Ectodermal cell (in vitro differentiated cells): ENCODE results near the gene GSG1L.
"Not testable (repeated sequence)": the region's sequence is repeated elsewhere in the genome, so short reads cannot be mapped to it uniquely, and the experiment has no call there.

ENCODE experiments used
- H3K27ac ChIP-seq: 2 replicates; pipeline ENCODE4 v1.7.0; 2013; ENCODE audit warnings: mild to moderate bottlenecking, low read depth, low read length; ENCODE audit not compliant: insufficient read depth, poor library complexity, severe bottlenecking
- H3K27me3 ChIP-seq: 2 replicates; pipeline ENCODE4 v1.7.0; 2013; ENCODE audit warnings: mild to moderate bottlenecking, low read length; ENCODE audit not compliant: insufficient read depth, control insufficient read depth, poor library complexity, severe bottlenecking
- H3K36me3 ChIP-seq: one replicate; pipeline ENCODE4 v1.7.0; 2013; ENCODE audit warnings: low read length; ENCODE audit not compliant: control insufficient read depth, insufficient read depth
- H3K4me1 ChIP-seq: one replicate; pipeline ENCODE4 v1.7.0; 2013; ENCODE audit warnings: low read length; ENCODE audit not compliant: control insufficient read depth, insufficient read depth
- H3K4me3 ChIP-seq: 2 replicates; pipeline ENCODE4 v1.7.0; 2013; ENCODE audit warnings: low read depth, low read length, control low read depth; ENCODE audit not compliant: insufficient read depth
- H3K9me3 ChIP-seq: 2 replicates; pipeline ENCODE4 v1.7.0; 2013; ENCODE audit warnings: mild to moderate bottlenecking, low read length, moderate library complexity; ENCODE audit not compliant: control insufficient read depth
- WGBS, 2 experiments: methylation state at CpG; one replicate each; pipeline ENCODE4 v1.1.7; 2013; ENCODE audit warnings: missing lambda C conversion rate in 2 of 2; 5-methylcytosine and 5-hydroxymethylcytosine counted together

GSG1L gene

GRCh38 chr16:27991876-27992275 lies 71.6 kb downstream of the GSG1L start:
- WGBS, 2 experiments: 88 to 90% methylated on average over 9 of the region's 9 CpGs
- no peaks in the 10 kb centered on the region for H3K9me3 ChIP-seq
- no peak overlapping the region for H3K27ac ChIP-seq
- no peak overlapping the region for H3K4me3 ChIP-seq
- no peaks in the 10 kb centered on the region for H3K27me3 ChIP-seq
- H3K4me1 ChIP-seq: no peaks in the 10 kb centered on the region
- no peaks in the 10 kb centered on the region for H3K36me3 ChIP-seq

DNA sequence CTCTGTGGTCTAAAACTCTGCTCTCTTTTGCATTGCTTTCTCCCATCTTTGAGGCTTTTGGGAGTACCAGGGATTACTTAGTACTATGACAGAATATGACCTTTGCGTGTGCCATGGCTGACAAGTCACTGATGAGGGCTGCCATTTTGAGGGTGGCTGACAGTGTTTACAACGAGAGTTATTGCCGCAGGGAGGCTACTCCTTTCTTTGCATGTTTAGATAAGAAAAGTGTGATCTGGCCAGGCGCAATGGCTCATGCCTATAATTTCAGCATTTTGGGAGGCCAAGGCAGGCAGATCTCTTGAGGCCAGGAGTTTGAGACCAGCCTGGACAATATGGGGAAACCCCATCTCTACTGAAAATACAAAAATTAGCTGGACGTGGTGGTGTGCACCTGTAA lies 77.5 kb downstream of the GSG1L start:
- Histone ChIP-seq H3K27ac (no peak overlapping the region), H3K4me1 (no peaks in the 10 kb centered on the region), H3K4me3 (no peak overlapping the region), H3K9me3 (no peaks in the 10 kb centered on the region), H3K27me3 (no peaks in the 10 kb centered on the region), H3K36me3 (no peaks in the 10 kb centered on the region)
- 93 to 94% methylated on average over 5 of the region's 5 CpGs for WGBS, 2 experiments

GRCh38 chr16:27984121-27984520 lies 79.4 kb downstream of the GSG1L start:
- 90 to 94% methylated on average over 7 of the region's 7 CpGs for WGBS, 2 experiments
- Histone ChIP-seq H3K27ac (no peak overlapping the region), H3K27me3 (no peaks in the 10 kb centered on the region)

DNA sequence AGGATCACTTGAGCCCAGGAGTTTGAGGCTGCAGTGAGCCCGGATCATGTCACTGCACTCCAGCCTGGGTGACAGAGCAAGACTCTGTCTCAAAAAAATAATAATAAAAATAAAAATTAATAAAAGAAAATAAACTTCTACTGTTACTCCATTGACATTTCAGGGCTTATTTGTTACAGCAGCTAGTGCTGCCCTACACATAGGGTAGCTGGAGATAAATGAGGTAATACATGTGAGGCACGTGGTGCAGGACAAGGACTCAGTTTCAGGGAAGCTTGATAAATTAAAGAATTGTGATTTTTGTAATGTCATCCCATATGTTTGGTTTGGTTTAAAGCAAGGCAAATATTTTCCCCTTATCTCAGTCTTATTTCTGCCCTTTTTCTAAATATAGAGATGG lies 80.3 kb downstream of the GSG1L start:
- no peaks in the 10 kb centered on the region for H3K9me3 ChIP-seq
- H3K4me1 ChIP-seq: no peaks in the 10 kb centered on the region
- 85 to 87% methylated on average over 1 of the region's 2 CpGs for WGBS, 2 experiments
- no peak overlapping the region for H3K27ac ChIP-seq
- H3K27me3 ChIP-seq: no peaks in the 10 kb centered on the region
- H3K36me3 ChIP-seq: no peaks in the 10 kb centered on the region
- H3K4me3 ChIP-seq: no peak overlapping the region

More at GRCh38 chr16:27984121-27984520, 79.4 kb downstream of the GSG1L start:
- Histone ChIP-seq H3K4me3 (no peak overlapping the region), H3K4me1 (no peaks in the 10 kb centered on the region), H3K9me3 (no peaks in the 10 kb centered on the region), H3K36me3 (no peaks in the 10 kb centered on the region)

DNA sequence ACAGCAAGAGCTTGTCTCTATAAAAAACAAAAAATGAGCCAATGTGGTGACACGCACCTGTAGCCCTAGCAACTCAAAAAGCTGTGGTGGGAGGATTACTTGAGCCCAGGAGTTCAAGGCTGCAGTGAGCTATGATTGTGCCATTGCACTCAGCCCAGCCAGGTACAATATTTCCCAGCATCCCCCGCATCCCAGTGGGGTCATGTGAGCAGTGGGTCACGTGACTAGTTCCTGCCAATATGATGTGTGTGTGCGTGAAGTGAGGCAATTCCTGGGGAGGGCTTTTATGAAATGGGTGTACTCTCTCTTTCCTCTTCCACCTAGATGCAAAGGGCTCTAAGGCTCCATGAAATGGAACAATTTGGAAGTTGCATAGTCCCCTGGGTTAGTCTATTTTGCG lies 81.3 kb downstream of the GSG1L start:
- H3K27ac ChIP-seq: no peak overlapping the region
- H3K4me1 ChIP-seq: no peaks in the 10 kb centered on the region
- no peaks in the 10 kb centered on the region for H3K36me3 ChIP-seq
- no peaks in the 10 kb centered on the region for H3K27me3 ChIP-seq
- H3K4me3 ChIP-seq: no peak overlapping the region
- no peaks in the 10 kb centered on the region for H3K9me3 ChIP-seq
- WGBS, 2 experiments: 91 to 94% methylated on average over 5 of the region's 5 CpGs

- Histone ChIP-seq H3K4me3 (no peak overlapping the region), H3K9me3 (no peaks in the 10 kb centered on the region), H3K27ac (no peak overlapping the region), H3K4me1 (no peaks in the 10 kb centered on the region), H3K27me3 (no peaks in the 10 kb centered on the region), H3K36me3 (no peaks in the 10 kb centered on the region)
- 82 to 84% methylated on average over 9 of the region's 9 CpGs for WGBS, 2 experiments
These were observed 82.4 kb downstream of the GSG1L start for GRCh38 chr16:27980919-27981700.

DNA sequence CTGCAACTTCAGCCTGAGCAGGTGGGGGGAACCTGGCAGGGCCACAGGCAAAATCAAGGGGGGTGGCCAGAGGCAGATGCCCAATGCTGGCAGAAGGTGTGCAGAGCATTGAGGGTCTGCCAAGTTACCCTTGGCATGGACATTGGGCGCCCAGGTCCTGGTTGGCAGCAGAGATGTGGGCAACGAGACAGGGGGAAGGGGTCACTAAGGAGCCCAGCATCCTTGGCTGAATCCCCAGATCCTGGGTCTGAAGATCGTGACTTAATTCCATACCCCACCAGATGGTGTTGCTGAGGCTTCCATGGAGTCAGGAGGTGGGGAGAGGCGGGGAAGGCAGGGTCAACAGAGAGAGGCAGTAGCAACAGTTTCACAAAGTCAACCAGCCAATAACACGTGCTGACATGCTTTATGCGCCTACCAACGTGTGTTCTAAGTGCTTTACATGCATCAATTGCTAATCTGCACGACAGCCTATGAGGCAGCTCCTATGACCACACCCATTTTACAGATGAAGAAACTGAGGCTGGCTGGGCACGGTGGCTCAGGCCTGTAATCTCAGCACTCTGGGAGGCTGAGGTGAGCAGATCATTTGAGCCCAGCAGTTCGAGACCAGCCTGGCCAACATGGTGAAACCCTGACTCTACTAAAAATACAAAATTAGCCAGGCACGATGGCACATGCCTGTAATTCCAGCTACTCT lies 83.3 kb downstream of the GSG1L start:
- Histone ChIP-seq H3K27ac (no peak overlapping the region), H3K27me3 (no peaks in the 10 kb centered on the region), H3K4me1 (no peaks in the 10 kb centered on the region), H3K9me3 (no peaks in the 10 kb centered on the region), H3K36me3 (no peaks in the 10 kb centered on the region), H3K4me3 (no peak overlapping the region)
- 78 to 80% methylated on average over 11 of the region's 11 CpGs for WGBS, 2 experiments

DNA sequence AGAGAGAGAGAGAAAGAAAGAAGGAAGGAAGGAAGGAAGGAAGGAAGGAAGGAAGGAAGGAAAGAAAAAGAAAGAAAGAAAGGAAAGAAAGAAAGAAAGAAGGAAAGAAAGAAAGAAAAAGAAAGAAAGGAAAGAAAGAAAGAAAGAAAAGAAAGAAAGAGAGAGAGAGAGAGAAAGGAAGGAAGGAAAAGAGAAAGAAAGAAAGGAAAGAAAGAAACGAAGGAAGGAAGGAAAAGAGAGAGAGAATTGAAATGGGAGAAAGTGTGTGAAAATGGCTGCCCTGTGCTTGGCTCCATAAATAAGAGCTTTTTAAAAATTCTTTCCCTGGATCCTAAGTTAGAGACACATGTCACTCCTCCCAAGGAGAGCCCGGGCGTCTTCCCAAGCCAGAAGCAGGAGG lies 83.8 kb downstream of the GSG1L start:
- not testable (repeated sequence) for H3K36me3 ChIP-seq, H3K4me1 ChIP-seq, H3K27ac ChIP-seq, H3K4me3 ChIP-seq, H3K9me3 ChIP-seq, H3K27me3 ChIP-seq
- 80 to 85% methylated on average over 3 of the region's 3 CpGs for WGBS, 2 experiments

GRCh38 chr16:27978876-27979275 lies 84.6 kb downstream of the GSG1L start:
- Histone ChIP-seq H3K36me3 (no peaks in the 10 kb centered on the region), H3K27ac (no peak overlapping the region), H3K9me3 (no peaks in the 10 kb centered on the region), H3K27me3 (no peaks in the 10 kb centered on the region), H3K4me1 (no peaks in the 10 kb centered on the region), H3K4me3 (no peak overlapping the region)
- WGBS, 2 experiments: 90 to 93% methylated on average over 4 of the region's 4 CpGs

- Histone ChIP-seq H3K4me3 (no peak overlapping the region), H3K27ac (no peak overlapping the region), H3K9me3 (no peaks in the 10 kb centered on the region), H3K36me3 (no peaks in the 10 kb centered on the region), H3K4me1 (no peaks in the 10 kb centered on the region), H3K27me3 (no peaks in the 10 kb centered on the region)
- 88 to 90% methylated on average over 7 of the region's 7 CpGs for WGBS, 2 experiments
These were observed 85.5 kb downstream of the GSG1L start for GRCh38 chr16:27977966-27978365.
